Mesothelial cell of epicardium (in vitro differentiated cells): ENCODE measurements around the gene BLTP2. TPM values are rescaled to one million over a fixed set of nuclear protein-coding genes. Genes with fewer than 3 reads are reported as not detected.
"Not testable (repeated sequence)": the region's sequence is repeated elsewhere in the genome, so short reads cannot be mapped to it uniquely, and the experiment has no call there.

Experiments used
- DNase-seq, 2 experiments: peaks; one replicate each; pipeline ENCODE4 v3.0.0; 2021; ENCODE audit warnings: low spot score in 2 of 2; ENCODE audit not compliant: unreplicated experiment in 2 of 2
- H3K27ac Mint-ChIP-seq: 2 replicates; pipeline ENCODE4 v1.8.0; 2021; ENCODE audit warnings: mixed read lengths
- H3K27me3 Mint-ChIP-seq: 2 replicates; pipeline ENCODE4 v1.8.0; 2021; ENCODE audit warnings: low read depth, mixed read lengths
- H3K36me3 Mint-ChIP-seq: 2 replicates; pipeline ENCODE4 v1.8.0; 2021; ENCODE audit warnings: mixed read lengths
- H3K4me1 Mint-ChIP-seq: 2 replicates; pipeline ENCODE4 v1.8.0; 2021; ENCODE audit warnings: mixed read lengths
- H3K4me3 Mint-ChIP-seq: 2 replicates; pipeline ENCODE4 v1.8.0; 2021; ENCODE audit warnings: mild to moderate bottlenecking, moderate library complexity, mixed read lengths
- H3K9me3 Mint-ChIP-seq: 2 replicates; pipeline ENCODE4 v1.8.0; 2021; ENCODE audit warnings: mixed read lengths
- total RNA-seq: library from RNA; stranded (reverse); gene quantifications from 3 replicates; pipeline ENCODE4 v1.2.1, GENCODE V29; 2021
- TF ChIP-seq, protein P1 (sequence below): fragments of 200-600 bp; sonication (generic); IDR thresholded peaks from one replicate; pipeline ENCODE4 v1.5.0; 2021; ENCODE audit warnings: antibody characterized with exemption; ENCODE audit not compliant: unreplicated experiment

BLTP2 gene
- total RNA-seq, 1 donor from 2014 or later, result 155 TPM

DNA sequence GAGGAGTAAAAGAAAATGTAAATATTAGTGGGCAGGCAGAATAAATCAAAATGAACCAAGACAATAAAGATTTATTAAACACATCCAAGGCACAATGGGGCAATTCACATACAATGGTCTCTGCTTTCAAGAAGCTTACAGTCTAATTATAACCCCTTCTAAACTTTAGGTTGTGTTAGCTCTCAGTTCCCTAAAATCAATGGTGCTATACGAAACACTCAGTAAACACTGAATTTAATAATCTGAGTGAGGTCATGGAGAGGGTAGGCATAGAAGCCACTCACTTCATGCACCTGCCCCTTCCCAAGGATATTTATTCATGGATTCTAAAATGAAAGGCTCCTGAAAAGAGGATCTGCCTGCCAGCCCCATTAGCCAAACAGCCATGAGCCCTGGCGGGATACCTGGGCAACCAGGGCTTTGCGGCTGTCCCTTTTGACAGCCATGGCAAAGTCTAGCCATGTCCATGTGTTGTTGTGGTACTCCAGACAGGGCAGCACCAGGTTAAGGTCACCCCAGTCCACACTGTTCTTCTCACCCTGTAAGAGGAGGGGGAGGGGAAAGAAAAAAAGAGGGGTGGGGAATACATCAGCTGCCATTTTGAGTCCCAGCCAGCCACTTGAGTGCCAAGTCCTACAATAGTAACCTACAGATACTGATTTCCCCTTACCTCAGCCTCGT lies 29.6 kb downstream of the BLTP2 start:
- Mint-ChIP-seq H3K4me1 (no peaks in the 10 kb centered on the region), H3K36me3 (peaks cover 34% of the 10 kb centered on the region), H3K4me3 (no peak overlapping the region), H3K9me3 (no peaks in the 10 kb centered on the region), H3K27ac (no peak overlapping the region), H3K27me3 (no peaks in the 10 kb centered on the region)
- no peak for DNase-seq
- TF ChIP-seq, protein P1, sequence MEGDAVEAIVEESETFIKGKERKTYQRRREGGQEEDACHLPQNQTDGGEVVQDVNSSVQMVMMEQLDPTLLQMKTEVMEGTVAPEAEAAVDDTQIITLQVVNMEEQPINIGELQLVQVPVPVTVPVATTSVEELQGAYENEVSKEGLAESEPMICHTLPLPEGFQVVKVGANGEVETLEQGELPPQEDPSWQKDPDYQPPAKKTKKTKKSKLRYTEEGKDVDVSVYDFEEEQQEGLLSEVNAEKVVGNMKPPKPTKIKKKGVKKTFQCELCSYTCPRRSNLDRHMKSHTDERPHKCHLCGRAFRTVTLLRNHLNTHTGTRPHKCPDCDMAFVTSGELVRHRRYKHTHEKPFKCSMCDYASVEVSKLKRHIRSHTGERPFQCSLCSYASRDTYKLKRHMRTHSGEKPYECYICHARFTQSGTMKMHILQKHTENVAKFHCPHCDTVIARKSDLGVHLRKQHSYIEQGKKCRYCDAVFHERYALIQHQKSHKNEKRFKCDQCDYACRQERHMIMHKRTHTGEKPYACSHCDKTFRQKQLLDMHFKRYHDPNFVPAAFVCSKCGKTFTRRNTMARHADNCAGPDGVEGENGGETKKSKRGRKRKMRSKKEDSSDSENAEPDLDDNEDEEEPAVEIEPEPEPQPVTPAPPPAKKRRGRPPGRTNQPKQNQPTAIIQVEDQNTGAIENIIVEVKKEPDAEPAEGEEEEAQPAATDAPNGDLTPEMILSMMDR, result no peak

DNA sequence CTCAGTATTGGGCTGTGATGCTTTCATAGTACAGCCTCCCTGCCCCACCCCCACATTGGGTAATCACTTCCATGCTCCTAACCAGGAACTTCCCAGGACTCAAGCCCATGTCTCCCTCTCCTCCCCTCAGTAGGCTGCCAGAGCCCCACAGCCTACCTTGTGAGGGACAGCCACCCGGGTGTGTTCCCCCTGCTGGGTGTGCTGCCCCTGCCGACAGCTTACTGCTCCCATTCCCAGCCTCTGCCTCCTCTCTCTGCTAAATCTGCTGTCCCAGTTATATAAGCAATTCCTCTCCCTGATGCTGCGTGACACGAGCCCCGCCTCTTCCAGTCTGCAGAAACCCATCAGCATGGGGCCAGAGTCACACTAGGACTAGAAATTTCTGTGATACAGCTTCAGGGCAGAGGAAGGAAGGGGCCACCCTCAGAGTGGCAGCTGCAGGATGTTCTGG lies 31.0 kb downstream of the BLTP2 start, which contains the start of gene RSKR:
TSS of gene RSKR (minus strand) at position 255 of the 451 bp plus-strand sequence. CDS start at position 231, 24 bp downstream.
- H3K27me3 Mint-ChIP-seq, result no peaks in the 10 kb centered on the region
- H3K4me1 Mint-ChIP-seq, result no peaks in the 10 kb centered on the region
- H3K27ac Mint-ChIP-seq, result no peak within 1 kb of the TSS
- TF ChIP-seq, protein P1, result no peak
- H3K36me3 Mint-ChIP-seq, result peaks cover 28% of the 10 kb centered on the region
- no peaks in the 10 kb centered on the region for H3K9me3 Mint-ChIP-seq
- no peak within 1 kb of the TSS for H3K4me3 Mint-ChIP-seq
- DNase-seq, result no peak

DNA sequence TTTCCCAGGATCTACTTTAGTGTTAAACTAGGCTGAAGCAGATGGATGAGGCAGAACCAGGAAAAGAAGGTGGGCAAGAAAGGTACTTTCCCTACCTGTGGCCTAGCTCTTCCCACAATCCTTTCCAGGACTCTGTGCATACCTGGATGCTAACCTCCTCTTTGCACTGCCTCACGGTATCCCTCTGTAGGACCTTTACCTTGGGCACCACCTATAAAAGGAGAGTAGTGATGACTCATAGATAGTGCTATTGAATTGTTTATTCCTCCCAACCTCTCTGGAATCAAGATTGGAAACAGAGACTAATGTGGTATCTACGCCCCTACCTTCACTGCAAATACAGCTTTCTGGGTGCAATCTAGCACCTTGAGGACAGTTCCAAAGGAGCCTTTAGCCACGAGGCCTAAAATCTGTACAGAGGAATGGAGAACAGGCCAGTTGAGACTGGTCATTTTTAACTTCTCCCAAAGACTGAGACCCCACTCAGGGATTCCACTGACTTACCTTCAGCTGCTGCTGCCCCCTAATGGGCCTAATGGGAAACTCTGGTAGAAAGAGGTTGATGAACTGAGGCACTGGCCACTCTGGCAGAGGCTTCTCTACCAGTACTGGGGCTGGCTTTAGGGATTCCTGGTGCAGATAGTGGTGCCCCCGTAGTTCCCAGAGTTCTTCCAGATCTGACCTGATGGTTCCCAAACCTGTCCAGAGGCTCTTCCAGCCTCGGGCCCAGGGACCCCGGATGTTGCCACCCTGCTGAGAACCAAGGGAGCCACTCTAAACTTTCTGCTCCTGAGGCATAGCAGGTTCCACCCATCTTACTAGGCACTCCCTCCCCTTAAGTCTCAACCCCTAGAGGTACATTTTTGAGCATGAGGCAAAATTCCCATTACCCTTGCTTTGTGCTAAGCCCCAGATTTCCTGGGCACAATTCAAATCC lies 31.8 kb downstream of the BLTP2 start:
- Mint-ChIP-seq H3K27me3 (no peaks in the 10 kb centered on the region), H3K4me1 (no peaks in the 10 kb centered on the region), H3K9me3 (no peaks in the 10 kb centered on the region), H3K27ac (no peak overlapping the region), H3K36me3 (peaks cover 24% of the 10 kb centered on the region), H3K4me3 (no peak overlapping the region)
- TF ChIP-seq, protein P1, result peak; percentile 48
- no peak for DNase-seq

DNA sequence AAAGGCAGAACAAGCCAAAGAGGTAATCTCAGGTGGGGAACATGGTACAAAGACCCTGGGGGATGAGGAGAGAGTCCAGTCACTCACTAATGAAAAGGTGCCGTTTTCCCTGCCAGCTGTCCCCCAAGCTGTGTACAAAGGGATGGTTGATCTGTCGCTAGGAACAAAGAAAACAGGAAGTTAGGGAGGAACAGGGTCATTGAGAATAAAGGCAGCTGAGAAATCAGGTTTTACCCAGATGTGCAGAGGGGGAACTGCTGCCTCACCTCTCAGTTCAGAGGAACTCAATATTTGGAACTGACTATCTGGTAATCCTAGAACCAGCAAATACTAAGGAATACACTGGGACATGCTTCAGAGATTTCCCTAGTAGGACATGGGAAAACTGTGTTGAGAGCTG lies 32.4 kb downstream of the BLTP2 start:
- H3K27ac Mint-ChIP-seq, result no peak overlapping the region
- H3K36me3 Mint-ChIP-seq, result peaks cover 24% of the 10 kb centered on the region
- no peaks in the 10 kb centered on the region for H3K9me3 Mint-ChIP-seq
- H3K27me3 Mint-ChIP-seq, result no peaks in the 10 kb centered on the region
- DNase-seq, result no peak
- H3K4me1 Mint-ChIP-seq, result no peaks in the 10 kb centered on the region
- no peak overlapping the region for H3K4me3 Mint-ChIP-seq
- TF ChIP-seq, protein P1, result no peak

DNA sequence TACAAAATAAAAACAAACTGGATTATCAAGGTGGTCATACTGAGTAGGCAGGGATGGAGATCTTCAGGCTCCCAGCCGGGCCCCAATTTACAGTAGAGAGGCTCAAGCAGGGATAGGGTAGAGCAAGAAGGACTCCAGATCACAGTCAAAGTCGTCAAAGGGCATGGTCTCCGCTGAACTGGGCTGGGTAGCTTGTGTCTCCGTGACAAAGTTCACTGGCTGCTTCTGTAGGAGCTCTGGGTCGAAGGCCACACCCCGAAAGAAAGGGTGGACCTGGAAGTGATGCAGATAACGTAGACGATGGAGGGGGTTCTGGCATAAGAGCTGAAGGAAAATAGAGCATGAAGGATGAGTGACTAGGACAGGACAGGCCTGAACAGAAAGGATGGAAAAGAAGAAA lies 34.6 kb downstream of the BLTP2 start:
- H3K27me3 Mint-ChIP-seq, result no peaks in the 10 kb centered on the region
- TF ChIP-seq, protein P1, result no peak
- H3K4me3 Mint-ChIP-seq, result no peak overlapping the region
- H3K9me3 Mint-ChIP-seq, result no peaks in the 10 kb centered on the region
- H3K27ac Mint-ChIP-seq, result no peak overlapping the region
- DNase-seq, result no peak
- no peaks in the 10 kb centered on the region for H3K4me1 Mint-ChIP-seq
- peaks cover 19% of the 10 kb centered on the region for H3K36me3 Mint-ChIP-seq

DNA sequence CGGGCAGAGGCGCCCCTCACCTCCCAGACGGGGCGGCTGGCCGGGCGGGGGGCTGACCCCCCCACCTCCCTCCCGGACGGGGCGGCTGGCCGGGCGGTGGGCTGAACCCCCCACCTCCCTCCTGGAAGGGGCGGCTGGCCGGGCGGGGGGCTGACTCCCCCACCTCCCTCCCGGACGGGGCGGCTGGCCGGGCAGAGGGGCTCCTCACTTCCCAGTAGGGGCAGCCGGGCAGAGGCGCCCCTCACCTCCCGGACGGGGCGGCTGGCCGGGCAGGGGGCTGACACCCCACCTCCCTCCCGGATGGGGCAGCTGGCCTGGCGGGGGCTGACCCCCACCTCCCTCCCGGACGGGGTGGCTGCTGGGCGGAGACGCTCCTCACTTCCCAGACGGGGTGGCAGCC lies 40.9 kb downstream of the BLTP2 start:
- not testable (repeated sequence) for DNase-seq, H3K9me3 Mint-ChIP-seq, H3K27me3 Mint-ChIP-seq, H3K27ac Mint-ChIP-seq, H3K4me1 Mint-ChIP-seq, H3K4me3 Mint-ChIP-seq, H3K36me3 Mint-ChIP-seq
